Umbilical cord (tissue), 2 donors: ENCODE data around the gene NUFIP1. TPM values are rescaled to one million over a fixed set of nuclear protein-coding genes. Genes with fewer than 3 reads are reported as not detected.
"Not testable (repeated sequence)": the region's sequence is repeated elsewhere in the genome, so short reads cannot be mapped to it uniquely, and the experiment has no call there.

Experiments used
- DNase-seq: peaks from one replicate; pipeline ENCODE4 v3.0.0-alpha.2; 2015; ENCODE audit warnings: low spot score
- total RNA-seq: library from RNA; depleted of rRNA; stranded (reverse); fragments of >200 nt; gene quantifications from one replicate; pipeline ENCODE4 v1.2.3, GENCODE V29; 2014; ENCODE audit warnings: low replicate concordance; ENCODE audit not compliant: insufficient read depth

NUFIP1 gene
- total RNA-seq = 7.0 TPM

- DNase-seq = peak; percentile 97
Measured at GRCh38 chr13:44989071-44989889, at the start of gene NUFIP1, which contains the start of gene GPALPP1. TSS of gene NUFIP1 (minus strand) at chr13:44989471. CDS start at chr13:44989436, 35 bp downstream. TSS of gene GPALPP1 (plus strand) at chr13:44989538. CDS start at chr13:44989655, 117 bp downstream.

- DNase-seq = no peak
Measured at GRCh38 chr13:45036206-45036605, 46.9 kb upstream of the NUFIP1 start.

GRCh38 chr13:45034342-45034741, 45.1 kb upstream of the NUFIP1 start:
- no peak for DNase-seq

GRCh38 chr13:45024847-45025246, 35.6 kb upstream of the NUFIP1 start:
- DNase-seq = no peak

- DNase-seq = no peak
Measured at GRCh38 chr13:45021250-45021649, 32.0 kb upstream of the NUFIP1 start.

GRCh38 chr13:45019981-45020380, 30.7 kb upstream of the NUFIP1 start:
- not testable (repeated sequence) for DNase-seq

GRCh38 chr13:45016792-45017425, 27.6 kb upstream of the NUFIP1 start:
- no peak for DNase-seq

GRCh38 chr13:45015300-45015699, 26.0 kb upstream of the NUFIP1 start:
- DNase-seq = no peak

GRCh38 chr13:45011198-45011597, 21.9 kb upstream of the NUFIP1 start:
- DNase-seq = no peak

- DNase-seq = no peak
Measured at GRCh38 chr13:45007823-45008222, 18.6 kb upstream of the NUFIP1 start.

- no peak for DNase-seq
Measured at GRCh38 chr13:45007225-45007624, 18.0 kb upstream of the NUFIP1 start.

GRCh38 chr13:45004096-45004495, 14.8 kb upstream of the NUFIP1 start:
- DNase-seq = no peak

GRCh38 chr13:45003417-45003816, 14.1 kb upstream of the NUFIP1 start:
- DNase-seq = no peak

- DNase-seq = no peak
Measured at GRCh38 chr13:44989941-44990340, 670 bp upstream of the NUFIP1 start.

- no peak for DNase-seq
Measured at GRCh38 chr13:44978328-44978727, 10.9 kb downstream of the NUFIP1 start.

- no peak for DNase-seq
Measured at GRCh38 chr13:44976949-44977583, 12.2 kb downstream of the NUFIP1 start.

- DNase-seq = no peak
Measured at GRCh38 chr13:44976196-44976595, 13.1 kb downstream of the NUFIP1 start.

- peak; percentile 24 for DNase-seq
Measured at GRCh38 chr13:44974056-44974793, 15.0 kb downstream of the NUFIP1 start.

GRCh38 chr13:44972956-44973581, 16.2 kb downstream of the NUFIP1 start:
- peak; percentile 56 for DNase-seq

- peak; percentile 55 for DNase-seq
Measured at GRCh38 chr13:44971656-44972595, 17.3 kb downstream of the NUFIP1 start.
